ENCODE results near the gene NSD2.
"Not testable (repeated sequence)": the region's sequence is repeated elsewhere in the genome, so short reads cannot be mapped to it uniquely, and the experiment has no call there.

The NSD2 gene

GRCh38 chr4:1900624-1901023 lies 29.4 kb downstream of the NSD2 start:
- no peak for DNase-seq

DNA sequence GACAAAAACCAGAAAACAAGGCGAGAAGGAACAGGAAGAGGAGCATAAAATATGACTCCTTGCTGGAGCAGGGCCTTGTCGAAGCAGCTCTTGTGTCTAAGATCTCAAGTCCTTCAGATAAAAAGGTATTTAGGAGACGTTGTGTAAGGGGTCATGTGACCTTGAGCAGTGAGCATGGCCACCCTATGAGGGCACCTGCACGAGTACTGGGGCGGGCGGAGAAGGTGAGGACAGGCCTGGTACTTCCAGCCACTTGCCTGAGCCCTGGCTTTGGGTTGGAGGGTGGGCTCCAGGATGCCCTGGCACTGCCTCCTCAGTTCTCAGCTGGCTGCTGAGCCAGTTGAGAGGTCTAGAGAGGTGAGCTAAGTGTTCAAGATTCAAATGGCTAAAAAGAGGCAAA lies 29.9 kb downstream of the NSD2 start:
- DNase-seq = no peak

DNA sequence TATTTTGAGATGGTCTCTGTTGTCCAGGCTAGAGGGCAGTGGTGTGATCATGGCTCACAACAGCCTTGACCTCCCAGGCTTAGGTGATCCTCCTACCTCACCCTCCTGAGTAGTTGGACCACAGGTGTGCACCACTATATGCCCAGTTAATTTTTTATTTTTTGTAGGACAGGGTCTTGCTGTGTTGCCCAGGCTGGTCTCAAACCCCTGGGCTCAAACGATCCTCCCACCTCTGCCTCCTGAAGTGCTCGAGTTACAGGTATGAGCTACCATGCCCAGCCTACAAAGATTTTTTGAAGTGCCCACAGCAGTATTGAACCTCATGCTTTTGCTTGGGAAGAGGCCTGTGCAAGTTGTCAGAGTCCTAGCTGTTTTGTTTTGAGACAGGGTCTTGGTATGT lies 31.1 kb downstream of the NSD2 start:
- no peak for DNase-seq

- no peak for DNase-seq
Observed at GRCh38 chr4:1903035-1903434, 31.8 kb downstream of the NSD2 start.

GRCh38 chr4:1904042-1904441 lies 32.8 kb downstream of the NSD2 start:
- no peak for DNase-seq

GRCh38 chr4:1907848-1908525 lies 36.8 kb downstream of the NSD2 start:
- DNase-seq = no peak

DNA sequence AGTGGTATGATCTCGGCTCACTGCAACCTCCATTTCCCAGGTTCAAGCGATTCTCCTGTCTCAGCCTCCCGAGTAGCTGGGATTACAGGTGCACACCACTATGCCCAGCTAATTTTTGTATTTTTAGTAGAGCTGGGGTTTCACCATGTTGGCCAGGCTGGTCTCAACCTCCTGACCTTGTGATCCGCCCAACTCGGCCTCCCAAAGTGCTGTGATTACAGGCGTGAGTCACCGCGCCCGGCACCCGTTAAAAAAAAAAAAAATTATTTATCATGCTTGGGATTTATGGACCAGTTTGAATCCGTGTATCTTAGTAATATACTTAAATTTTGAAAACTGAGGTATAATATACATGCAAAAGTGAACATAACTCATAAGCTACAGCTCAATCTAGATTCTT lies 38.5 kb downstream of the NSD2 start:
- not testable (repeated sequence) for DNase-seq

DNA sequence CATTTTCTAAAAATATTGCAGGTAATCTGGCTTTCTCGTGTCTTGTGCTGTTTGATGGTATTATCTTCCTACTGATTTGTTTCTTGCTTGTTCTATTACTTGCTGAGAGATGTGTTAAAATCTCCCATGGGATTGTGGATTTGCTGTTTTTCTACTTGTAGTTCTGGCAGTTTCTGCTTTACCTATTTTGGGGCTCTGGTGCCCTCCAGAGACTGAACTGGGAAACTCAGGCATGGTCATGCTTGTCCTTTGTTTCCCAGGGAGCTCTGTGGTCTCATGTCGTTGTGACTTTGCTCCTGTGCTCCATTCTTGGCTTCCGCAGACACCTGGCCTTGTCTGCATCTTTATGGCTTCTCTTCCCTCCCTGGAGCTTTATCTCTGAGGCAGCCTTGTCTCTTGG lies 39.5 kb downstream of the NSD2 start:
- DNase-seq = peak; percentile 47

DNA sequence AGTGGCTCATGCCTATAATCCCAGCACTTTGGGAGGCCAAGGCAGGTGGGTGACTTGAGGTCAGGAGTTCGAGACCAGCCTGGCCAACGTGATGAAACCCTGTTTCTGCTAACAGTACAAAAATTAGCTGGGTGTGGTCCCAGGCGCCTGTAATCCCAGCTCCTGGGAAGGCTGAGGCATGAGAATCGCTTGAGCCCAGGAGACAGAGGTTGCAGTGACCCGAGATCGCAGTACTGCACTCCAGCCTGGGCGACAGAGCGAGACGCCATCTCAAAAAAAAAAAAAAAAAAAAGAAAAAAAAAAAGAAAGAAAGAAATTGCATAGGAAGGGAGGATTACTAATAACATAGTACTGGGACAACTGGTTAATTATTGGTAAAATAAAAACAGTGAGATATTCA lies 40.1 kb downstream of the NSD2 start:
- DNase-seq = not testable (repeated sequence)

DNA sequence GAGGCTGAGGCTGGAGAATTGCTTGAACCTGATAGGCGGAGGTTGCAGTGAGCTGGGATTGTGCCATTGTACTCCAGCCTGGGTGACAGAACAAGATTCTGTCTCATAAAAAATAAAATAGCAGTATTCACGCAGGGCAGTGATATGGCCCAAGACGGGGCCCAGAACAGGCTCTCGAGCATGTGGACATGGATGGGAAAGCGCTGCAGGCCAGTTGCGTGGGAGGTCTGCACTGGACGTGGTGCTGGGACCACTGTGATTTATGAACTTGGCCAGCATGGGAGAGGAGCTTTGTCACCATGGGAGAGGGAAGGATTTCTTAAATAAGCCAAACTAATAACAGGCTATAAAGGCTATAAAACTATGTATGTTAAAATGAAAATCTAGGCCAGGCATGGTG lies 51.6 kb downstream of the NSD2 start:
- no peak for DNase-seq

DNA sequence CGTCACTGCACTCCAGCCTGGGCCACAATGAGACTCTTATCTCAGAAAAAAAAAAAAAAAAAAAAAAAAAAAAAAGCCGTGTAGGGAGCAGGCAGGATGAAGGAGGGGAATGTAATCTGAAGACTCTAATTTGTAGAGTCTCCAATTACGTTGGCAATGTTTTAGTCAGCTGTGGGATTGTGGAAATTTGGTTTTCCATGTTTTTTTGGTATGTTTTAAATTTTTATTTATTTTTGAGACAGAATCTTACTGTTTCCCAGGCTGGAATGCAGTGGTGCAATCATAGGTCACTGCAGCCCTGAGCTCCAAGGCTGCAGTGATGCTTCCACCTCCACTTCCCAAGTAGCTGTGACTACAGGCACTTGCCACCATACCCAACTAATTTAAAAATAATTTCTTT lies 56.5 kb downstream of the NSD2 start:
- no peak for DNase-seq

DNA sequence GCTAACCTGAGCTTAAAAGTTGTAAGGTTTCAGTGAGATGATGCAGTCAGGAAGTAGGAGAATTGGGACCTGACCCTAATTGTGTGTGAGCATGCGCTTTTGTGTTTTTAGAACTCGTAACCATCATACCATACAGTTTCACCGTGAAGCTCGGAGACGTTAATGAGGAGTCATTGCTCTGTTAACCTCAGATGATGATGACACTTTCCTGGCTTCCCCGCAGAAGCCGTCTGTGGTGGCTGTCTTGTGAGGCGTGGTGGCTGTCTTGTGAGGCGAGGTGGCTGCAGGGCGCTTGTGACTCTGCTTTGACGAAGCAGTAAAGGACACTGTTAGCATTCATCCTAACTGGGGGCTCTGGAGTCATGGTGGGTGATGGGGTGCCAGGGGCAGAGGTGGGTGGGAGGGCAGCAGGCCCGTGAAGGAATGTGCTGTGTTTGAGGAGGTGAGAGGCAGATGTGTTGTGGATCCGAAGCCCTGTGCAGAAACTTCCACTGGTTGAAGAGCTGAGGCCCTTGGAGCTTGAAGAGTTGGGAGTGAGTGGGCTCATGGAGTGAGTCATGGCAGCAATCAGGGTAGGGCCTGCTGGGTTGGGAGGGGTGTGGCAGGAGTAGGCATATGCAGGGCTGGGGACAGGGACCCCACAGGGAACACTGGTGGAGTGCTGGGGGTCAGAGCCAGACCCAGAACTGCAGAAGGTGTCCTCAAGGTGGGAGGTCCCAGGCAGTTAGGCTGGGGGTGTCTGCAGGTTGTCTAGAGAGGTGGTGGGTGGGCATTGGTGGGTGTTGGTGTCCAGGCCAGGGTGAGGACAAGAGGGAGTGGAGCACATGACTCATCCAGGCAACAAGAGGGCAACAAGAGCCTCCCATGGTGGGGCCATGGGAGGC lies 57.4 kb downstream of the NSD2 start:
- no peak for DNase-seq

DNA sequence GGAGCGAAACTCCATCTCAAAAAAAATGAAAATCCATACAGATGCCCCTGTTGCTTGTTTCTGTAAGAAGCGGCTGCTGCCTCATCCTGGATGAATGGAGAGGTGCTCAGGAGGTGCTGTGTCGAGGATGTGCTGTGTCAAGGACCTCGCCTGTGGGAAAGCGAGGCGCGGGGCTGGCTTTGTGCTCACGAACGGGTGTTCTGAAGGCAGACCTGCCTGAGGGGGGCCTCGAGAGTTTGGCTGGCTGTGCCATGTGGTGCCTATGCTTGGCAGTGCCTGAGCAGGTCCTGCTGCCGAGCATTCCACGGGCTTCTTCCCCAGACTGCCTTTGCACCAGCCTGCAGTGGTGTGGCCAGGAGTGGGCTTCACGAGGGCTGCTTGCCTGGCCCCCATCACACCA lies 61.5 kb downstream of the NSD2 start:
- DNase-seq = no peak

DNA sequence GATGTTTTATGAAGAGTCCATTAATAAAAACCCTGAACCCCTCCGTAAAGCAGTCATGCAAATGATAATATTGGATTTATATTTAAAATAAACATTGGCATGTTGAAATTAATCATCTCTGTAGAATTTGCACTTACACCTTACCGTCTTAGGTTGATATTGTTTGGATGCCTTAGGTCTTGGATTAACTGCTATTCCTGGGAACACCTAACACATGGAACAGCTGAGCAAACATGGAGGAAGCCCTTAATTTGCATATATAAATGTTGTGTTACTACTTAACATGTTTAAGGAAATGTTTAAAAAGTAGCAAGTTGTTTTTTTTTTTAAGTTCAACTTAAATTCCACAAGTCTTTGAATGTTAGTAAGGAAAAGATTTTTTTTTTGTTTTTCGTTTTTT lies 62.5 kb downstream of the NSD2 start:
- DNase-seq = no peak

GRCh38 chr4:1937550-1937949 lies 66.4 kb downstream of the NSD2 start:
- no peak for DNase-seq

GRCh38 chr4:1938027-1938426 lies 66.8 kb downstream of the NSD2 start:
- no peak for DNase-seq

DNA sequence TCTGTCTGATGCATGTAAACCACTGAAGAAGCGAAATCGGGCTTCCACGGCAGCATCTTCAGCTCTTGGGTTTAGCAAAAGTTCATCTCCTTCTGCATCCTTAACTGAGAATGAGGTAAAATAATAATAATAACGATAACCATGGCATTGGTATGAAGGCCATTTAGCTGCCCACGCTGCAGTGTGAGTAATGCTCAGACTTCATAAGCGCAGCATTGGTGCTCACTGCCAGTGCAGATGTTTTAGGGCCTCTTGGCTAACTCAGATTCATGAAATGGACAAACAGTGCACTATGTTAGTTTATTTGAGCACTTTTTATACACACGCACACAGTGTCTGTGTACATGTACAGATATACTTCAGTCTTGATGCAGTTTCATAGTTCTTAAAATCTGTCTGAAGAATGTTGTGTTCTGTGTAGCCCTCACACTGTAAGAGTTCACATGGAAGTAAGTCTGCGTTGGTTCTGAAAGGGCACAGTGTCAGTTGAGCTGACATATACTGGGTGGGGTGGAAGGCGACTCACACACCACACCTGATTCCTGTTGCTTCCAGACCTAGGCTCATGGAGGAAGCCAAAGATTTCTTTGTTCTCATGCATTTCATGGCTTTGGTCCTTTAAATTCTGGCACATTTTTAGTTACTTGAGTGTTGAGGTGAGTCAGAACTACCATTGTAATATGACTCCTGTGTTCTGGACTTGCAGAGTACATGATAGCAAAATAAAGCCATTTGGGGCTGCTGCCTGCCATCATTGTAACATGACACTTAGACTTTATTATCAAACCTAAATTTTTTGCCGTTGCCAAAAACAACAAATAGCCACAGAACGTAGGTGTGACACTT lies 68.7 kb downstream of the NSD2 start:
- DNase-seq = no peak

GRCh38 chr4:1940566-1940965 lies 69.4 kb downstream of the NSD2 start:
- no peak for DNase-seq

GRCh38 chr4:1943928-1944327 lies 72.7 kb downstream of the NSD2 start:
- no peak for DNase-seq

- no peak for DNase-seq
Observed at GRCh38 chr4:1945124-1945895, 74.1 kb downstream of the NSD2 start.

DNA sequence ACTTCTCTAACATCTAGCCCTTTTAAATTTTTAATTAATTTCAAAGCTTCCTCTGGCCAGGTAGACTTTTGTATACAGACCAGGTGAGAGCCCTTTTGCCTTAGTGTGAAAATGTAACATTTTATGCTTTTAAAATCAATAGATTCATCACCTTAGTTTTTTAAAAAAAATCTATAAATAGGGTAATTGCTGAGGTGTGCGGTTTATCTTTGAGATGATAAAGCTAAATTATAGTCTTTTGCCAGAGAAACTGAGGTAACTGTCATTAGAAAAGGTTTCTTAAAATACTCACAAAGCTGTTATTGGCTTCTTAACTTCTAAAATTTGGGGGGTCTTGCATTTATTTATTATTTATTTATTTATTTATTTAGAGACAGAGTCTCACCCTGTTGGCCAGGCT lies 74.7 kb downstream of the NSD2 start:
- DNase-seq = no peak

DNA sequence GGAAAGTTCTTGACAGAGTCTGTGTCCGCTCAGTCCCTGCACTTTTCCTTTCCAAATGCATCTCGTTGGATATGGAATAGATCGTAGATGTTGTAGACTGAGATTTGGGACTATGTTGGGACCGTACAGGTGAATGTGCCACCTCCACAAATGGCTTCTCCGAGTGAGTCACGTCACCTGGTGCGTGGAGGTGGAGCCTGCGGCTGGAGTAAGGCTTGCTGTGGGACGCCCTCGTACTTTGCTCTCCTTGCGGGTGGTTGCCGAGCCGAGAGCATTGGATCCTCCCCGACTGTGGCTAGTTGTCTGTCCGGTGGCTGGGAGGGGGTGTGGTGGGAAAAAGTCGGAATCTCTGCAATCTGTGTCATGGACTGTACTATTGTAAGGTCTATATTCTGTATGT lies 77.0 kb downstream of the NSD2 start:
- DNase-seq = no peak
